Kidney (tissue), 14 donors: ENCODE data around the gene CTNND2. TPM values are rescaled to one million over a fixed set of nuclear protein-coding genes. Genes with fewer than 3 reads are reported as not detected.

Experiments
- DNase-seq, 5 donors: peaks; one replicate each; pipeline ENCODE4 v3.0.0-alpha.2; 2013 to 2020
- FAIRE-seq: peaks from 2 replicates; lab custom pipeline; 2012; peaks lifted over from hg19 to GRCh38; lab: Jason Lieb, UNC
- H3K27ac ChIP-seq, 2 donors: one replicate each; pipeline ENCODE4 v1.7.0; 2013; ENCODE audit warnings: low read depth in 2 of 2, low read length in 2 of 2, inconsistent platforms in 1 of 2
- H3K27me3 ChIP-seq: one replicate; pipeline ENCODE4 v1.7.1; 2013; ENCODE audit warnings: low read length, inconsistent platforms; ENCODE audit not compliant: control insufficient read depth, insufficient read depth
- H3K36me3 ChIP-seq, 3 donors: one replicate each; pipeline versions ENCODE4 v1.7.0 to v1.7.1; 2013; ENCODE audit warnings: low read length in 3 of 3, control low read depth in 1 of 3, inconsistent platforms in 1 of 3; ENCODE audit not compliant: insufficient read depth in 3 of 3, control insufficient read depth in 2 of 3
- H3K4me1 ChIP-seq, 3 donors: one replicate each; pipeline versions ENCODE4 v1.7.0 to v1.7.1; 2013; ENCODE audit warnings: low read length in 3 of 3, inconsistent platforms in 1 of 3, low read depth in 1 of 3; ENCODE audit not compliant: control insufficient read depth in 2 of 3, insufficient read depth in 2 of 3
- H3K4me3 ChIP-seq, 3 donors: one replicate each; pipeline versions ENCODE4 v1.7.0 to v1.8.1; 2013; ENCODE audit warnings: low read length in 3 of 3, control low read depth in 1 of 3, inconsistent platforms in 1 of 3
- H3K9ac ChIP-seq, 3 donors: one replicate each; pipeline versions ENCODE4 v1.7.0 to v1.7.1; 2013; ENCODE audit warnings: low read length in 3 of 3, control low read depth in 1 of 3, inconsistent platforms in 1 of 3
- H3K9me3 ChIP-seq, 3 donors: one replicate each; pipeline versions ENCODE4 v1.7.0 to v1.7.1; 2013; ENCODE audit warnings: low read length in 3 of 3, control low read depth in 1 of 3, inconsistent platforms in 1 of 3; ENCODE audit not compliant: control insufficient read depth in 2 of 3, insufficient read depth in 1 of 3
- intact Hi-C: fragments of 100-400 bp; cut with DNase I; formaldehyde crosslinking; loops from one replicate; pipeline ENCODE4 v1.11.1; 2022
- polyA plus RNA-seq: library from polyadenylated mRNA; stranded (reverse); fragments of 350-450 nt; fragmentation: Illumina TruSeq; extraction: RNeasy Lipid Tissue Mini Kit (QIAGEN cat#74804); gene quantifications from one replicate; pipeline ENCODE4 v1.2.3, GENCODE V29; 2014; ENCODE audit warnings: low read depth, low replicate concordance; ENCODE audit not compliant: insufficient read depth
- total RNA-seq: library from RNA; stranded (reverse); fragmentation: NEBNext Ultra II Directional; extraction: Animal tissue kit (Norgen Biotek cat#: 25700); gene quantifications from one replicate; pipeline ENCODE4 v1.2.1, GENCODE V29; 2021
- TF ChIP-seq, protein P1 (sequence below): IDR thresholded peaks from 3 replicates; pipeline ENCODE4 v1.5.1; 2012; ENCODE audit warnings: mild to moderate bottlenecking, moderate library complexity, borderline replicate concordance; ENCODE audit not compliant: insufficient read depth; ENCODE audit errors: extremely low read depth
- donor health status: control.
- donor health status: control.
- donor health status: control.
- donor health status: control.
- donor health status: control.
- donor health status: DM: yes; HTN: yes; CAD: no.
- donor health status: Normal renal cell carcinoma (clear cell type).

The CTNND2 gene
- total and polyA plus RNA-seq, 2 donors from 2014 or later, result 0.15 to 0.79 TPM

DNA sequence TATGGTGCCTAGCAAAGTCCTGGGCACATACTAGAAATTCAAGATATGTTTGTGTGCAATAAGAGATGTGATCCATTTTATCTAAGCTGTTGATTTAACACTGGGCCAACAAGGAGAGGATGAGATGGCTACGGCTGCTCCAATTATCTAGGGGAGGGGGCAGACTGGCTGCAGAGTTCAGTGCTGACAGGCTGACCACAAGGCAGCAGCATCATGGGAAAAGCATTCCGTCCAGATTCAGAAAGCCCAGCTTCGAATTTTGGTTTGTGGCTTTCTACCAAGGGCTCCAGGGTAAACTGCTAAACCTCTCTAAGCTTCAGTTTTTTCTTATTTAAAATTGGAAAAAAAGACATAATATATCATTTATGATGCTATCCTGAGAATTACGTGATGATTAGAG lies 758.1 kb downstream of the CTNND2 start:
- no peak overlapping the region for H3K9ac ChIP-seq
- FAIRE-seq (no peak), DNase-seq (no peak)
- no peaks in the 10 kb centered on the region for H3K36me3 ChIP-seq
- H3K4me1 ChIP-seq, result no peaks in the 10 kb centered on the region
- no peaks in the 10 kb centered on the region for H3K9me3 ChIP-seq
- H3K27ac ChIP-seq, result no peak overlapping the region
- no peak overlapping the region for H3K4me3 ChIP-seq
- H3K27me3 ChIP-seq, result no peaks in the 10 kb centered on the region
- intact Hi-C loops, result no loop called here
- TF ChIP-seq, protein P1, sequence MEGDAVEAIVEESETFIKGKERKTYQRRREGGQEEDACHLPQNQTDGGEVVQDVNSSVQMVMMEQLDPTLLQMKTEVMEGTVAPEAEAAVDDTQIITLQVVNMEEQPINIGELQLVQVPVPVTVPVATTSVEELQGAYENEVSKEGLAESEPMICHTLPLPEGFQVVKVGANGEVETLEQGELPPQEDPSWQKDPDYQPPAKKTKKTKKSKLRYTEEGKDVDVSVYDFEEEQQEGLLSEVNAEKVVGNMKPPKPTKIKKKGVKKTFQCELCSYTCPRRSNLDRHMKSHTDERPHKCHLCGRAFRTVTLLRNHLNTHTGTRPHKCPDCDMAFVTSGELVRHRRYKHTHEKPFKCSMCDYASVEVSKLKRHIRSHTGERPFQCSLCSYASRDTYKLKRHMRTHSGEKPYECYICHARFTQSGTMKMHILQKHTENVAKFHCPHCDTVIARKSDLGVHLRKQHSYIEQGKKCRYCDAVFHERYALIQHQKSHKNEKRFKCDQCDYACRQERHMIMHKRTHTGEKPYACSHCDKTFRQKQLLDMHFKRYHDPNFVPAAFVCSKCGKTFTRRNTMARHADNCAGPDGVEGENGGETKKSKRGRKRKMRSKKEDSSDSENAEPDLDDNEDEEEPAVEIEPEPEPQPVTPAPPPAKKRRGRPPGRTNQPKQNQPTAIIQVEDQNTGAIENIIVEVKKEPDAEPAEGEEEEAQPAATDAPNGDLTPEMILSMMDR, result no peak

DNA sequence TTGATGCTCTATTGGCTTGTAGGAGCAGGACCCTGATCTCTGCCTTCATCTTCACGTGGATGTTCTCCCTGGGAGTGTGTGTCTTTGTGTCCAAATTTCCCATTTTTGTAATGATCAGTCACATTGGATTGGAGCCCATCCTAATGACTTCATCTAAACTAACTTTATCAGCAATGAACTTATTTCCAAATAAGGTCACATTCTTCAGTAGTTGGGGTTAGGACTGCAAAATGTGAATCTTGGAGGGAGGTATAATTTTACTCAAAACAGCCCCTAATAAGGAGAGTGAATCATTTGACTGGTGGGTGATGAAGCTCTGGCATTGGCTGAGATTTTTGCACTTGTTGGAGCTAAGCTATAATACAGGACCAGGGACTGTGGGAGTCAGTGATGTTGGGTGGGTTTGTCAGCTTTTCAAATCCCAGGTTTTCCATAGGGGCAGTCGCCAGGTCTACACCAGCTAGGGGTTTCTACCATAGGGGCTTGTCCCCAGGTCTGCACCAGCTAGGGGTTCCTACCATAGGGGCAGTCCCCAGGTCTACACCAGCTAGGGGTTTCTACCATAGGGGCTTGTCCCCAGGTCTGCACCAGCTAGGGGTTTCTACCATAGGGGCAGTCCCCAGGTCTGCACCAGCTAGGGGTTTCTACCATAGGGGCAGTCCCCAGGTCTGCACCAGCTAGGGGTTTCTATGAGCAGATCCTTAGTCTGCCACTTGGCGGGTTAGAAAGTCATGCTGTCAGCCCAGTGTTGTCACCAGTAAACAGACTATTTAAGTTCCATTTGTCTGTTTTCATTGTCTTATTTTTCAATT lies 760.6 kb downstream of the CTNND2 start:
- H3K4me3 ChIP-seq, result no peak overlapping the region
- H3K27ac ChIP-seq, result no peak overlapping the region
- no peaks in the 10 kb centered on the region for H3K9me3 ChIP-seq
- no peaks in the 10 kb centered on the region for H3K36me3 ChIP-seq
- FAIRE-seq (no peak), DNase-seq (no peak)
- intact Hi-C loops, result no loop called here
- no peaks in the 10 kb centered on the region for H3K27me3 ChIP-seq
- H3K9ac ChIP-seq, result no peak overlapping the region
- TF ChIP-seq, protein P1, result no peak
- no peaks in the 10 kb centered on the region for H3K4me1 ChIP-seq

DNA sequence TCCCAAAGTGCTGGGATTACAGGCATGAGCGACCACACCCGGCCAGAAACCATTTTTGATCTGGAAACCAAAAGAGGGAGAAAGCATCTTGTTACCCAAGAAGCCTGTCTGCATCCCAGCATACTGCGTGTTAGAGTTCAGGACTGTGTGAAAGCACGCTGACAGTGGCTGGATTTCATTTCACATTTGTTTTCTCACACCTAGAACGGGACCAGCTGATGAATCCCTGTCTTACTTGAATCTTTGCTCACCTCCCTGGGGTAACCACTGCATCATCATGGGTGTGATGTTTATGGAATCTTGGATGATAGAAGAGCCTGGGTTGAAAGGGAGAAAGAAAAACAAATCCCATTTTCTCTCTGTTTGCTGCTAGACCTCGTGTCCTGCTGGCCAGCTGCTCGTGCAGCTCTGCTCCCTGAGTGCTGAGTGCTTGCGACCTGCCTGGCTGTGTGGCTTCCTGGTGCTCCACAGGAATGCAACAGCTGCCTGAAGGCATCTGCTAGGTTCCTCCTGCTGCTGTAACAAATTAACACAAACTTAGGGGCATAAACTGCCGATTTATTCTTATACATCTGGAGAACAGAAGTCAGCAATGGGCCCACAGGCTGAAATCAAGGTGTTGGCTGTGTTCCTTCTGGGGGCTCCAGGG lies 764.9 kb downstream of the CTNND2 start:
- no peak overlapping the region for H3K4me3 ChIP-seq
- H3K36me3 ChIP-seq, result no peaks in the 10 kb centered on the region
- no peak overlapping the region for H3K9ac ChIP-seq
- TF ChIP-seq, protein P1, result no peak
- FAIRE-seq, result no peak
- no peak overlapping the region for H3K27ac ChIP-seq
- no peaks in the 10 kb centered on the region for H3K9me3 ChIP-seq
- DNase-seq, result peak in 1 of 5 donors; percentile 5
- H3K27me3 ChIP-seq, result no peaks in the 10 kb centered on the region
- intact Hi-C loops, result no loop called here
- no peaks in the 10 kb centered on the region for H3K4me1 ChIP-seq
